ENCODE results near the gene DERL3. TPM values are rescaled to one million over a fixed set of nuclear protein-coding genes. Genes with fewer than 3 reads are reported as not detected.

DERL3 gene
- total RNA-seq, 2 experiments from 2014 or later, result 14.6 to 18.1 TPM

GRCh38 chr22:23800297-23801237, 38.2 kb downstream of the DERL3 start:
- H3K36me3 Mint-ChIP-seq, result peaks cover 45% of the 10 kb centered on the region
- no peaks in the 10 kb centered on the region for H3K27me3 Mint-ChIP-seq
- DNase-seq (no peak), ATAC-seq (no peak)
- no peak overlapping the region for H3K4me3 Mint-ChIP-seq
- no peaks in the 10 kb centered on the region for H3K9me3 Mint-ChIP-seq (ENCODE audit: low read depth)
- no peak overlapping the region for H3K27ac Mint-ChIP-seq
- CTCF ChIA-PET, result no interaction called here
- no peaks in the 10 kb centered on the region for H3K4me1 Mint-ChIP-seq

- CTCF ChIA-PET, result no interaction called here
- peaks cover 47% of the 10 kb centered on the region for H3K36me3 Mint-ChIP-seq
- no peak overlapping the region for H3K27ac Mint-ChIP-seq
- DNase-seq (no peak), ATAC-seq (no peak)
- no peaks in the 10 kb centered on the region for H3K27me3 Mint-ChIP-seq
- H3K4me3 Mint-ChIP-seq, result no peak overlapping the region
- H3K4me1 Mint-ChIP-seq, result peaks cover 11% of the 10 kb centered on the region
- H3K9me3 Mint-ChIP-seq (ENCODE audit: low read depth), result no peaks in the 10 kb centered on the region
Observed at GRCh38 chr22:23796461-23796860, 42.3 kb downstream of the DERL3 start.

GRCh38 chr22:23793326-23793725, 45.5 kb downstream of the DERL3 start:
- ATAC-seq, result no peak
- Mint-ChIP-seq H3K4me1 (peaks cover 25% of the 10 kb centered on the region), H3K36me3 (peaks cover 36% of the 10 kb centered on the region), H3K27me3 (no peaks in the 10 kb centered on the region), H3K27ac (no peak overlapping the region), H3K4me3 (no peak overlapping the region), H3K9me3 (ENCODE audit: low read depth) (no peaks in the 10 kb centered on the region)
- DNase-seq, result no peak
- CTCF ChIA-PET, result no interaction called here

- no peak for DNase-seq
- Mint-ChIP-seq H3K36me3 (peaks cover 33% of the 10 kb centered on the region), H3K9me3 (ENCODE audit: low read depth) (no peaks in the 10 kb centered on the region), H3K4me3 (no peak overlapping the region), H3K27me3 (no peaks in the 10 kb centered on the region), H3K27ac (peak overlapping the region; percentile 21), H3K4me1 (peaks cover 33% of the 10 kb centered on the region)
- no peak for ATAC-seq
- CTCF ChIA-PET, result interaction anchor here (1.3 kb wide), 1 partner anchor 57 kb away, joined by 5 read pairs; no protein-coding TSS in a partner anchor
Observed at GRCh38 chr22:23791738-23792645, 46.8 kb downstream of the DERL3 start.

- Mint-ChIP-seq H3K27me3 (no peaks in the 10 kb centered on the region), H3K4me3 (no peak overlapping the region), H3K9me3 (ENCODE audit: low read depth) (no peaks in the 10 kb centered on the region), H3K27ac (no peak overlapping the region), H3K4me1 (peaks cover 40% of the 10 kb centered on the region), H3K36me3 (peaks cover 26% of the 10 kb centered on the region)
- ATAC-seq (no peak), DNase-seq (no peak)
- CTCF ChIA-PET, result no interaction called here
Observed at GRCh38 chr22:23790819-23791737, 47.7 kb downstream of the DERL3 start.

- no peak overlapping the region for H3K27ac Mint-ChIP-seq
Observed at GRCh38 chr22:23789638-23790037, 49.2 kb downstream of the DERL3 start.

GRCh38 chr22:23789121-23789520, 49.7 kb downstream of the DERL3 start:
- Mint-ChIP-seq H3K4me1 (peaks cover 48% of the 10 kb centered on the region), H3K9me3 (ENCODE audit: low read depth) (no peaks in the 10 kb centered on the region), H3K27ac (no peak overlapping the region), H3K4me3 (no peak overlapping the region), H3K27me3 (no peaks in the 10 kb centered on the region), H3K36me3 (peaks cover 15% of the 10 kb centered on the region)
- CTCF ChIA-PET, result interaction anchor here (1.0 to 2.7 kb wide), 5 partner anchors 18 to 104 kb away, joined by 3 to 7 read pairs (median 5); no protein-coding TSS in a partner anchor
- DNase-seq (no peak), ATAC-seq (no peak)

More at GRCh38 chr22:23789638-23790037, 49.2 kb downstream of the DERL3 start:
- peaks cover 42% of the 10 kb centered on the region for H3K4me1 Mint-ChIP-seq
- ATAC-seq, result no peak
- H3K27me3 Mint-ChIP-seq, result no peaks in the 10 kb centered on the region
- CTCF ChIA-PET, result interaction anchor here (0.7 to 2.7 kb wide), 6 partner anchors 18 to 104 kb away, joined by 3 to 7 read pairs (median 4); no protein-coding TSS in a partner anchor
- H3K4me3 Mint-ChIP-seq, result no peak overlapping the region
- H3K9me3 Mint-ChIP-seq (ENCODE audit: low read depth), result no peaks in the 10 kb centered on the region
- H3K36me3 Mint-ChIP-seq, result peaks cover 19% of the 10 kb centered on the region
- no peak for DNase-seq

GRCh38 chr22:23787910-23788309, 50.9 kb downstream of the DERL3 start:
- CTCF ChIA-PET, result interaction anchor here (0.7 to 2.7 kb wide), 7 partner anchors 14 to 61 kb away, joined by 3 to 7 read pairs (median 5); partner anchors contain the start of gene CHCHD10

GRCh38 chr22:23787600-23787896, 51.3 kb downstream of the DERL3 start:
- CTCF ChIA-PET, result interaction anchor here (0.7 to 2.7 kb wide), 8 partner anchors 13 to 62 kb away, joined by 3 to 9 read pairs (median 6); partner anchors contain the start of gene CHCHD10
- peak overlapping the region; percentile 82 for H3K27ac Mint-ChIP-seq
- H3K36me3 Mint-ChIP-seq, result peaks cover 8% of the 10 kb centered on the region
- DNase-seq, result no peak
- no peaks in the 10 kb centered on the region for H3K9me3 Mint-ChIP-seq (ENCODE audit: low read depth)
- no peaks in the 10 kb centered on the region for H3K27me3 Mint-ChIP-seq
- H3K4me3 Mint-ChIP-seq, result peak overlapping the region; percentile 94
- peaks cover 52% of the 10 kb centered on the region for H3K4me1 Mint-ChIP-seq
- ATAC-seq, result peak; percentile 22

More at GRCh38 chr22:23787910-23788309, 50.9 kb downstream of the DERL3 start:
- Mint-ChIP-seq H3K4me1 (peaks cover 54% of the 10 kb centered on the region), H3K27ac (peak overlapping the region; percentile 82), H3K9me3 (ENCODE audit: low read depth) (no peaks in the 10 kb centered on the region), H3K36me3 (peaks cover 8% of the 10 kb centered on the region), H3K27me3 (no peaks in the 10 kb centered on the region), H3K4me3 (peak overlapping the region; percentile 94)
- DNase-seq (no peak), ATAC-seq (no peak)

GRCh38 chr22:23786752-23787599, 51.8 kb downstream of the DERL3 start, which contains the start of gene SMARCB1:
Gene SMARCB1 (plus strand): TSS chr22:23786966. CDS start chr22:23787170, 204 bp downstream.
- Mint-ChIP-seq H3K27me3 (no peaks in the 10 kb centered on the region), H3K4me1 (peaks cover 47% of the 10 kb centered on the region), H3K36me3 (peaks cover 6% of the 10 kb centered on the region), H3K27ac (peak within 1 kb of the TSS; percentile 87), H3K4me3 (peak within 1 kb of the TSS; percentile 94), H3K9me3 (ENCODE audit: low read depth) (no peaks in the 10 kb centered on the region)
- DNase-seq (peak; percentile 91), ATAC-seq (peak; percentile 87)
- CTCF ChIA-PET, result interaction anchor here (1.2 to 2.4 kb wide), 4 partner anchors 16 to 70 kb away, joined by 3 to 9 read pairs (median 6); partner anchors contain the start of genes CHCHD10 and SLC2A11

- DNase-seq (no peak), ATAC-seq (no peak)
- CTCF ChIA-PET, result interaction anchor here (0.6 to 2.4 kb wide), 3 partner anchors 19 to 71 kb away, joined by 3 to 9 read pairs (median 3); partner anchors contain the start of genes CHCHD10 and SLC2A11
- Mint-ChIP-seq H3K4me1 (peaks cover 44% of the 10 kb centered on the region), H3K36me3 (peaks cover 3% of the 10 kb centered on the region), H3K27ac (peak overlapping the region; percentile 87), H3K4me3 (peak overlapping the region; percentile 94), H3K27me3 (no peaks in the 10 kb centered on the region), H3K9me3 (ENCODE audit: low read depth) (no peaks in the 10 kb centered on the region)
Observed at GRCh38 chr22:23786261-23786710, 52.5 kb downstream of the DERL3 start.

Measured in activated CD8-positive, alpha-beta memory T cell treated with anti-CD3 and anti-CD28 coated beads, Interleukin-2, amount 10 ng/mL, durations not matched to agents 7 days and 5 days (primary cell).